ENCODE results near the gene TMEM18. TPM values are rescaled to one million over a fixed set of nuclear protein-coding genes. Genes with fewer than 3 reads are reported as not detected.
"Not testable (repeated sequence)": the region's sequence is repeated elsewhere in the genome, so short reads cannot be mapped to it uniquely, and the experiment has no call there.

TMEM18 gene
- polyA plus RNA-seq, 1 donor: 34.9 TPM

DNA sequence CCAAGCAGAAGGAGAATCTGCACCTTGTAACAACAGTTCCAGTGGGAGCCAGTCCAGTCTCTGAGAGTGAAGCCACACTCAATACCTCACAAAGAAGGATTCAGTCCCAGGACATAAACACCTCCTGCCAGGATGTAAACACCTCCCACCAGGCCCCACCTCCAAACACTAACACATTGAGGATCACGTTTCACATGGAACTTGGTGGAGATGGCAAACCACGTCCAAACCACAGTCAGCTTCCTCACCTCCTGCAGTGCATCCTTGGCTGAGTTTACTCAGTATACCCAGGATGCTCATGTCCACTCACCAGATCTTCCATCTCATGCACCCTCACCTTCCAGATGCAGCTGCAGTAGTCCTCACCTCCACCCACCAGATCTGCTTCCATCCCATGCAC lies 37.8 kb upstream of the TMEM18 start:
- no peaks in the 10 kb centered on the region for H3K9me3 ChIP-seq (ENCODE audit: control insufficient read depth, low read depth, low read length)
- H3K4me3 ChIP-seq (ENCODE audit: low read length): no peak overlapping the region
- H3K36me3 ChIP-seq (ENCODE audit: control insufficient read depth, insufficient read depth, low read length): no peaks in the 10 kb centered on the region
- no peaks in the 10 kb centered on the region for H3K4me1 ChIP-seq (ENCODE audit: control insufficient read depth, insufficient read depth, low read length)
- no peaks in the 10 kb centered on the region for H3K27me3 ChIP-seq (ENCODE audit: control insufficient read depth, insufficient read depth, low read length)
- no peak overlapping the region for H3K27ac ChIP-seq (ENCODE audit: low read length)
- no peak for DNase-seq
- WGBS (ENCODE audit: insufficient coverage, low lambda C conversion rate): no CpG with 5 or more reads among the region's 2 CpGs

DNA sequence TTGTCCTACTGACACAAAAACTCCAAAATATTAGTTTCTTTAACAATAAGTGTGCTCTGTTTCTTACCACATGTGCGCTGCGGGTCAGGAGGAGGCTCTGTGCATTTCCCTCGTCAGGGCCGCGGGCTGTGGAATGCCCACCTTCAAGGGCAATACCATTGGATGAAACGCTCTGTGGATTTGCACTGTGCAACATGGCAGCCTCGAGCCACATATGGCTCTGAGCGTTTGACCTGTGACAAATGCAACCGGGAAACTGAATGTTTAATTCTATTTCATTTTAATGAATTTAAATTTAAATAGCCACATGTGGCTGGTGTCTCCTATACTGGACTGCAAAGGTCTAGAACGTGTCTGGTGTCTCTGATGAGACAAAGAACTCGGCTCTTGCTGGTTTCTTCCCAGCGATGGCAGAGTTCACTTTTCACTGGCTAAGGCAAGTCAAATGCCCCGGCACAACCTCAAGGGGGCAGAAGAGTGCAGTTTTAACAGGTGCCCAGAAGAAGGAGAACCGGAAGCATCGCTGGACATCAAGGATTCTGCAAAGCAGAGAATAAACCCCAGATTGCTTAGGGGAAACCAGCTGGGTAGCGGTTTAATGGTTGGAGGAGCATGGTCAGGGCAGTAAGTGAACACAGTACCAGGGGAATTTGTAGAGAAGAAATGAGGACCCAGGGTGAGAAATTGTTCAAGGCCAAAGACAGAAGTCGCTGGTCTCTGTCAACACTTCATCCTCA lies 37.0 kb upstream of the TMEM18 start:
- Histone ChIP-seq H3K4me1 (ENCODE audit: control insufficient read depth, insufficient read depth, low read length) (no peaks in the 10 kb centered on the region), H3K36me3 (ENCODE audit: control insufficient read depth, insufficient read depth, low read length) (no peaks in the 10 kb centered on the region), H3K27ac (ENCODE audit: low read length) (no peak overlapping the region), H3K27me3 (ENCODE audit: control insufficient read depth, insufficient read depth, low read length) (no peaks in the 10 kb centered on the region), H3K9me3 (ENCODE audit: control insufficient read depth, low read depth, low read length) (no peaks in the 10 kb centered on the region), H3K4me3 (ENCODE audit: low read length) (no peak overlapping the region)
- peak; percentile 14 to 45 for DNase-seq
- WGBS (ENCODE audit: insufficient coverage, low lambda C conversion rate): 100% methylated on average over 1 of the region's 17 CpGs

DNA sequence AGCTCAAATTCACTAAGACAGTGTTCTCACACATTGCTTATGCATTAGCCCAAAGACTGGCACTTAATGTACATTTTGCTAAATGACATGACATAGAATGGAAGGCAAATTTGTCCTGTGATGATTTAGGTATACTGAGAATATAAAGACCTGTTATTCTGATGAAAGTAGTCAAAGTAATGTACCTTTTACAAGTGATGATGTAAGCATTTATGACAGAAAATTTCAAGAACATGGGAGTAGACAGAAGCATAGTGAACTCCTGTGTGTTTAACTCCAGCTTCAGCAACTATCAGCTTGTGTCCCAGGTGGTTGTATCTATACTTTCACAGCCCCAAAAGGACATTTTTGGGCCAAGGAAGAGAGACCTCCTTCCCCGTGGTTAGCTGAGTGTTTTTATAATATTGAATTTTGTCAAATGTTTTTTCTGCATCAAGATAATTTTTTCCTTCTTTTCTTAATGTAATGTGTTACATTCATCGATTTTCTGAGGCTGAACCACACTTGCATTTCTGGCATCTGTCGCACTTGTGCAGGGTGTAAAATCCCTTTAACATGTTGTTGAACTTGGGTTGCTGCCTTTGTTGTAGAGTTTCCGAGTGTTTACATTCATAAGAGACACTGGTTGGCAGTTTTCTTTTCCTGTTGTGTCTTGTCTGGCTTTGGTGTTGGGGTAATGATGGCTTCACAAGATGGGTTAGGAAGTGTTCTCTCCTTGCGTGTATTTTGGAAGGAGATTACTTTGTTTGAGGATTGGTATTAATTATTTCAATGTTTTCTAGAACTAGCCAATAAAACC lies 33.9 kb upstream of the TMEM18 start:
- Histone ChIP-seq H3K36me3 (ENCODE audit: control insufficient read depth, insufficient read depth, low read length) (no peaks in the 10 kb centered on the region), H3K9me3 (ENCODE audit: control insufficient read depth, low read depth, low read length) (no peaks in the 10 kb centered on the region)

DNA sequence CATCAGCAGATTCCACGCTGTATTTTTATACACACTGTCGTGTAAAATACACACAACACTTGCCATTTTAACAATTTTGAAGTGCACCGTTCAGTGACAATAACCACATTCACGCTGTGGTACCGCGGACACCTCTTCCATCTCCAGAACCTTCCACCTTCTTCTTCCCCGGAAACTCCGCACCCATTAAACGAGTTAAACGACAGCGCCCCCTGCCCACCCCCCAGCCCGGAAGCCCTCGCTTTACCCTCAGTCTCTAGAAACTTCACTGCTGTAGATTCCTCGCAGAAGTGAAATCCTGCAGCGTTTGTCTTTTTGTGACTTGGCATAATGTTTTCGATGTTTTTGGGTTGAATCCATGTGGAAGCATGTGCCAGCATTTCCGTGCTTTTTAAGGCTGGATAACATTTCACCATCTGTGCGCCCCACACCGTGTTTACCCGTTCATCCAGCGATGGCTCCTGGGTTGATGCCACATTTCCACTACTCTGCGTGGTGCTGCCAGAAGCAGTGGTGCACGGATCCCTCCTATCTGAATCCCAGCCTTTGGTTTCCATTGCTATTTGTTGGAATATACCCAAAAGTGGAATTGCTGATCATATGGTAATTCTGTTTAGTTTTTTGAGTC lies 32.0 kb upstream of the TMEM18 start:
- H3K4me3 ChIP-seq (ENCODE audit: low read length): no peak overlapping the region
- H3K36me3 ChIP-seq (ENCODE audit: control insufficient read depth, insufficient read depth, low read length): no peaks in the 10 kb centered on the region
- no peak overlapping the region for H3K27ac ChIP-seq (ENCODE audit: low read length)
- H3K27me3 ChIP-seq (ENCODE audit: control insufficient read depth, insufficient read depth, low read length): no peaks in the 10 kb centered on the region
- no peak for DNase-seq
- WGBS (ENCODE audit: insufficient coverage, low lambda C conversion rate): 100% methylated on average over 4 of the region's 23 CpGs
- no peaks in the 10 kb centered on the region for H3K9me3 ChIP-seq (ENCODE audit: control insufficient read depth, low read depth, low read length)
- H3K4me1 ChIP-seq (ENCODE audit: control insufficient read depth, insufficient read depth, low read length): no peaks in the 10 kb centered on the region

More for the DNA sequence above, 33.9 kb upstream of the TMEM18 start:
- H3K27me3 ChIP-seq (ENCODE audit: control insufficient read depth, insufficient read depth, low read length): no peaks in the 10 kb centered on the region
- DNase-seq: no peak
- H3K4me3 ChIP-seq (ENCODE audit: low read length): no peak overlapping the region
- H3K27ac ChIP-seq (ENCODE audit: low read length): no peak overlapping the region
- no peaks in the 10 kb centered on the region for H3K4me1 ChIP-seq (ENCODE audit: control insufficient read depth, insufficient read depth, low read length)
- WGBS (ENCODE audit: insufficient coverage, low lambda C conversion rate): 83% methylated on average over 1 of the region's 5 CpGs

DNA sequence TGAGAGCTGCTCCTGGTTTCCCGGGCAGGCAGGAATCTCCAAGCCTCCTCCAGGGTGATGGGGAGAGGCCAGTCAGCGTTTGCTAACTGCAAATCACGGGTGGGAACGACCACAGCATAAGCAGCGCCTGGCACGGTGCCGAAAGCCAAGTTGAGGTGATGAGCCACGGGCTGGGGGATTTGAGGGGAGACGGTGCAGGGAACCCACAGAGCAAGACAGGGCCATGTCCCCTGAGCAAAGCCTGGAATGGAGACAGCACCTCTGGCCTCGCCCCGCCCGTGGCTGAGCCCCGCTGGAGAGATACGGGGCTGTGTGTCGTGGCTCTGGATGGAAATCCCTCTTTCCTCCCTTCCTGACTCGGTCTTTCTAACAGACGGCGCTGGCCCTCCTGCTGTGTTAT lies 31.5 kb upstream of the TMEM18 start:
- Histone ChIP-seq H3K4me3 (ENCODE audit: low read length) (no peak overlapping the region), H3K9me3 (ENCODE audit: control insufficient read depth, low read depth, low read length) (no peaks in the 10 kb centered on the region), H3K27ac (ENCODE audit: low read length) (no peak overlapping the region), H3K27me3 (ENCODE audit: control insufficient read depth, insufficient read depth, low read length) (no peaks in the 10 kb centered on the region), H3K4me1 (ENCODE audit: control insufficient read depth, insufficient read depth, low read length) (no peaks in the 10 kb centered on the region), H3K36me3 (ENCODE audit: control insufficient read depth, insufficient read depth, low read length) (no peaks in the 10 kb centered on the region)
- WGBS (ENCODE audit: insufficient coverage, low lambda C conversion rate): 40% methylated on average over 1 of the region's 18 CpGs
- no peak for DNase-seq

DNA sequence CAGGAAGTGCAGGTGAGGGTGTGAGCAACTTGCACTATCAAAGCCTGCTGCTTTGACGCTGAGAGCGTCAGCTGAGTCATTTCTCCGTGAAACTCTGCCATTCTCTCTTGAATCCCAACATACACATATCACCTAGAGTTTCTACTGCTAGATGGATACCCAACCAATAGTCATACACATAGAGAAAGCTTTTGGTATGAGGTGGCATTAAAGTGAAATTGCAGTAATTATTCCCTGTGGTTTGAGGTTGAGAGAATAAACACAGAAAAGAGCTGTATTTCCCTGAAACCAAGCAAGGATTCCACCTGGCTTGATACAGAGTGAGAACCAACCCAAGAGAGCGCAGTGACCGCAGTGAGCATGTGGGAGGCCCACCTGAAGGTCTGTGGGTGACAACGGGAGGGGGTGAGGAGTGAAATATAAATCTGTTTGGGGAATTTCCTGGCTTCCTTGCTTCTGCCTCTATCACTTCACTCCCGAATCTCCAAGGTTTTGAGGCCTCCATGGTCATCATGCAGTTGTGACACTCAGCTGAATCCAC lies 28.8 kb upstream of the TMEM18 start:
- no peak for DNase-seq
- H3K27me3 ChIP-seq (ENCODE audit: control insufficient read depth, insufficient read depth, low read length): no peaks in the 10 kb centered on the region
- H3K4me3 ChIP-seq (ENCODE audit: low read length): no peak overlapping the region
- no peak overlapping the region for H3K27ac ChIP-seq (ENCODE audit: low read length)
- H3K9me3 ChIP-seq (ENCODE audit: control insufficient read depth, low read depth, low read length): no peaks in the 10 kb centered on the region
- no peaks in the 10 kb centered on the region for H3K36me3 ChIP-seq (ENCODE audit: control insufficient read depth, insufficient read depth, low read length)
- WGBS (ENCODE audit: insufficient coverage, low lambda C conversion rate): no CpG with 5 or more reads among the region's 7 CpGs
- H3K4me1 ChIP-seq (ENCODE audit: control insufficient read depth, insufficient read depth, low read length): no peaks in the 10 kb centered on the region

DNA sequence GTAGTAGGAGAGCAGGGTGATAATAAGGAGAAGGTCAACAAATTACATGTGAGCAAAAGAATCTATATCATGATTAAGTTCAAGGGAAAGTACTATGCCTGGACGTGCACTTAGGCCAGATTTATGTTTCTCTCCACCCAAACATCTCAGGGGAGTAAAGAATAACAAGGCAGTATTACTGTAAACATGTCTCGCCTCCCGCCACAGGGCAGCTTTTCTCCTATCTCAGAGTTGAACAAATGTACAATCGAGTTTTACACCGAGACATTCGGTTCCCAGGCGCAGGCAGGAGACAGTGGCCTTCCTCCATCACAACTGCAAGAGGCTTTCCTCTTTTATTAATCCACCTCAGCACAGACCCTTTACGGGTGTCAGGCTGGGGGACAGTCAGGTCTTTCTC lies 25.6 kb upstream of the TMEM18 start:
- not testable (repeated sequence) for H3K4me3 ChIP-seq (ENCODE audit: low read length); H3K4me1 ChIP-seq (ENCODE audit: control insufficient read depth, insufficient read depth, low read length); DNase-seq; H3K36me3 ChIP-seq (ENCODE audit: control insufficient read depth, insufficient read depth, low read length); H3K27ac ChIP-seq (ENCODE audit: low read length); H3K9me3 ChIP-seq (ENCODE audit: control insufficient read depth, low read depth, low read length); H3K27me3 ChIP-seq (ENCODE audit: control insufficient read depth, insufficient read depth, low read length)
- no CpG with 5 or more reads among the region's 8 CpGs for WGBS (ENCODE audit: insufficient coverage, low lambda C conversion rate)

DNA sequence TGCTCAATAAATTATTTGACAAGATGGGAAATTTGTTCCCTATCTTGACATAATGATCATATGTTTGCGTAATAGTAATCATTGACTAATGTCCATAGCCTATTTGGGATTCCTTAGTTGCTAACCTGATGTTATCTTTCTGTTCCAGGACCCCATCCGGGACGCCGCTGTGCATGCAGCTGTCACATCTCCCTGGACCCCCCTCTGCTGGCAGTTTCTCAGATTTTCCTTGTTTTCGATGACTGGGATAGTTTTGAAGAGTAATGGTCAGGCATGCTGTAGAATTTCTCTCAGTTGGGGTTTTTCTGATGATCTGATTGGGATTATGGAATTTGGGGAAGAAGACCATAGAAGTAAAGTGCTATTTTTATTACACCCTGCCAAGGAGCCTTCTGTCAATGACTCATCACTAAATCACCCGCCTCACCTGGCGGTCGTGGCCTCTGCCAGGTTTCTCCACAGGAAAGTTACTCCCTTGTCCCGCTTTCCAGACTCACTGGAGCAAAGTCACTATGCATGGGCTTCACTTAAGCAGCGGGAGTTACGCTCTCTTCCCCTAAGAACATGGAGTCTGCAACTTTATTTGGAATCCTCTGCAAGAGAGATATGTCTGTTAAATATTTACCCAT lies 19.9 kb upstream of the TMEM18 start:
- Histone ChIP-seq H3K4me3 (ENCODE audit: low read length) (no peak overlapping the region), H3K36me3 (ENCODE audit: control insufficient read depth, insufficient read depth, low read length) (no peaks in the 10 kb centered on the region), H3K27me3 (ENCODE audit: control insufficient read depth, insufficient read depth, low read length) (peaks cover 6% of the 10 kb centered on the region), H3K9me3 (ENCODE audit: control insufficient read depth, low read depth, low read length) (peaks cover 8% of the 10 kb centered on the region), H3K4me1 (ENCODE audit: control insufficient read depth, insufficient read depth, low read length) (no peaks in the 10 kb centered on the region), H3K27ac (ENCODE audit: low read length) (no peak overlapping the region)
- DNase-seq: no peak
- WGBS (ENCODE audit: insufficient coverage, low lambda C conversion rate): 20% methylated on average over 1 of the region's 11 CpGs

DNA sequence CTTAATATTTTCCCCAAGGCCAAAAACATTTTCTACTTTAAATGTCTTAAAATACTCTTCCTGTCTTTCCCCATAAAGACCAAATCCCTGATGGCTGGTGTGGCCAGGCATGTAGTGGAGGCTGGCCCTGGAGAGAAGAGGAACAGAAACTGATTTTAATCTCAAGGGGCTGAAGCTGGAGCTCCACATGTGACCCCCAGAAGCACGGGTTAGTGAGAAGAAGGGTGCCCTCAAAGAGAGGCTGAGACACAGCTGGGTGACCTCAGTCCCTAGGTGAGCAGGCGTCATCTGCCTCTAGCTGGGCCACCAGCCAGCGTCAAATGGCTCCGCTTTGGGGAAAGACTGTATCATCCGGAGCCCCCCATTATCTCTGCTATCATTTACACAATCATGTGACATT lies 19.3 kb upstream of the TMEM18 start:
- no peak for DNase-seq
- Histone ChIP-seq H3K4me3 (ENCODE audit: low read length) (no peak overlapping the region), H3K27ac (ENCODE audit: low read length) (no peak overlapping the region), H3K27me3 (ENCODE audit: control insufficient read depth, insufficient read depth, low read length) (peaks cover 6% of the 10 kb centered on the region), H3K36me3 (ENCODE audit: control insufficient read depth, insufficient read depth, low read length) (no peaks in the 10 kb centered on the region), H3K4me1 (ENCODE audit: control insufficient read depth, insufficient read depth, low read length) (no peaks in the 10 kb centered on the region), H3K9me3 (ENCODE audit: control insufficient read depth, low read depth, low read length) (peaks cover 8% of the 10 kb centered on the region)
- no CpG with 5 or more reads among the region's 5 CpGs for WGBS (ENCODE audit: insufficient coverage, low lambda C conversion rate)

DNA sequence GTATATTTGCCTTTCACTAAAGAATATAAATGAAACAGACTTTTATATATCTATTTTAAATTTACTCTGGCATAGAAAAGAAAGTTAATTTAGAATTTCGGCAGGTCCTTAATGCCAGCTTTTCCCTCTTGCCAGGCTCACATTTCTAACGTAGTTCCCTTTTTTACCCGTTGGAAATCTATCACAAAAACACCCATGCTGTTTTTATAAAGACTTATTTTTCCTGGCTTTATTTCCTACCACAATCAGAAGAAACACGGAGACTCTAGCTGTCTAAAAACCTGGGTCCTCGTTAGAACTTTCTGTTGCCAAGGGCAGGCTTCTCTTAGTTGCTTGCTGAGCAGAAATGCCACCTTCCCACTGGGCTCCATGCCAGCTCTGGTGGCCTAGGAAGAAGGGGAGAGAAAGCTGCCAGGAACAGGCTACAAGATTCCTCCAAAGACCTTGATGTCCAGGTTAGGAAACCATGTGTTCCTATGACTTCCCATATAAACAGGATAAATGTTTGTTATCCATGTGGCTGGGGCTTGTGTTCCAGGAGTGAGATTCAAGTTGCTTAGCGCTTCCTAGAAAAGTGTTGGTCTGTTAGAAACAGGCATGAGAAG lies 17.8 kb upstream of the TMEM18 start:
- Histone ChIP-seq H3K9me3 (ENCODE audit: control insufficient read depth, low read depth, low read length) (peaks cover 8% of the 10 kb centered on the region), H3K27ac (ENCODE audit: low read length) (no peak overlapping the region), H3K27me3 (ENCODE audit: control insufficient read depth, insufficient read depth, low read length) (peaks cover 6% of the 10 kb centered on the region), H3K36me3 (ENCODE audit: control insufficient read depth, insufficient read depth, low read length) (no peaks in the 10 kb centered on the region), H3K4me1 (ENCODE audit: control insufficient read depth, insufficient read depth, low read length) (no peaks in the 10 kb centered on the region), H3K4me3 (ENCODE audit: low read length) (no peak overlapping the region)
- WGBS (ENCODE audit: insufficient coverage, low lambda C conversion rate): 89% methylated on average over 3 of the region's 6 CpGs
- DNase-seq: no peak

Measured in large intestine (tissue), 3 donors.